ENCODE data around the gene POMC. TPM values are rescaled to one million over a fixed set of nuclear protein-coding genes. Genes with fewer than 3 reads are reported as not detected.
"Not testable (repeated sequence)": the region's sequence is repeated elsewhere in the genome, so short reads cannot be mapped to it uniquely, and the experiment has no call there.

The POMC gene
- total and polyA plus RNA-seq, 12 donors, result 0.75 to 115 (median 10.0) TPM

DNA sequence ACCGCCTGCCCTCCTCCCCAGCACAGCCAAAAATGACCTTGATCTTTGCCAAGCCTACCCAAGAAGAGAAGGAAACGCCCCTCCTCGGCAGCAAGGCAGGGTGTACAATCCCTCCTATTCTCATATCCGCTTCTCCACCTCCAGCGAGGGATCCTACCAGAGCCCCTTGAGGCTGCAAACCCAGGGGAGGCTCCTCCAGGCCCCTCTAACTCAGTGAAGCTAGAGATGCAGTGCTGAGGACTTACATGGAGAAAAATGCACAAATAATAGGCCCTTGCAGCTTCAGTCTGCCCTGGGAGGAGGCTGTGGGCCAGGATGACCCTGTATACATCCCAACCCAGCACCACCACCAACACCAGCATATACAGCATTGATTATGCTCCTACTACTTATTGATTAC, 46.9 kb upstream of the POMC start:
- Histone ChIP-seq H3K4me3 (no peak overlapping the region), H3K9me3 (replicated peaks in 1 of 3) (no peaks in the 10 kb centered on the region), H3K27ac (peak overlapping the region in 4 of 5 donors; percentile 56 to 81 (median 68)), H3K27me3 (no peaks in the 10 kb centered on the region), H3K36me3 (replicated peaks in 1 of 2) (no peaks in the 10 kb centered on the region), H3K4me1 (replicated peaks in 1 of 2) (peaks cover 3 to 6% of the 10 kb centered on the region in 2 donors)
- TF ChIP-seq POLR2A (IDR thresholded peaks at IDR 0.05) (no peak), CTCF (IDR thresholded peaks at IDR 0.05) (no peak)
- intact Hi-C loops (cut with DNase I), result no loop called here
- DNase-seq, result no peak
- WGBS, 4 donors, result 46 to 71% (median 56%) methylated on average over 4 to 5 of the region's 5 CpGs

GRCh38 chr2:25213229-25213628, 44.8 kb upstream of the POMC start:
- intact Hi-C loops (cut with DNase I), result no loop called here
- TF ChIP-seq POLR2A (IDR thresholded peaks at IDR 0.05) (no peak), CTCF (IDR thresholded peaks at IDR 0.05) (no peak)
- no peak overlapping the region for H3K4me3 ChIP-seq
- no peak overlapping the region for H3K27ac ChIP-seq
- H3K4me1 ChIP-seq (replicated peaks in 1 of 2), result peaks cover 6 to 7% of the 10 kb centered on the region in 2 donors
- H3K27me3 ChIP-seq, result no peaks in the 10 kb centered on the region
- H3K9me3 ChIP-seq (replicated peaks in 1 of 3), result no peaks in the 10 kb centered on the region
- 57 to 75% (median 68%) methylated on average over 8 of the region's 8 CpGs for WGBS, 4 donors
- no peak for DNase-seq
- H3K36me3 ChIP-seq (replicated peaks in 1 of 2), result no peaks in the 10 kb centered on the region

GRCh38 chr2:25210923-25211322, 42.5 kb upstream of the POMC start:
- DNase-seq; H3K4me1 ChIP-seq (replicated peaks in 1 of 2); H3K36me3 ChIP-seq (replicated peaks in 1 of 2); H3K4me3 ChIP-seq; intact Hi-C loops (cut with DNase I); H3K27me3 ChIP-seq; H3K9me3 ChIP-seq (replicated peaks in 1 of 3); H3K27ac ChIP-seq: not testable (repeated sequence)
- WGBS, 4 donors, result 91 to 99% (median 95%) methylated on average over 6 of the region's 6 CpGs

- Histone ChIP-seq H3K27me3 (no peaks in the 10 kb centered on the region), H3K27ac (no peak overlapping the region), H3K36me3 (replicated peaks in 1 of 2) (no peaks in the 10 kb centered on the region), H3K9me3 (replicated peaks in 1 of 3) (no peaks in the 10 kb centered on the region), H3K4me1 (replicated peaks in 1 of 2) (peaks cover 0 to 3% of the 10 kb centered on the region in 2 donors), H3K4me3 (no peak overlapping the region)
- intact Hi-C loops (cut with DNase I), result no loop called here
- WGBS, 4 donors, result 71 to 87% (median 77%) methylated on average over 4 to 5 of the region's 5 CpGs
- no peak for DNase-seq
- TF ChIP-seq CTCF (IDR thresholded peaks at IDR 0.05) (no peak), POLR2A (IDR thresholded peaks at IDR 0.05) (no peak)
Measured at GRCh38 chr2:25207078-25207545, 38.7 kb upstream of the POMC start.

- Histone ChIP-seq H3K9me3 (replicated peaks in 1 of 3) (no peaks in the 10 kb centered on the region), H3K27ac (peak overlapping the region in 1 of 5 donors; percentile 49), H3K4me1 (replicated peaks in 1 of 2) (no peaks in the 10 kb centered on the region), H3K4me3 (peak overlapping the region in 1 of 4 donors; percentile 35), H3K36me3 (replicated peaks in 1 of 2) (no peaks in the 10 kb centered on the region), H3K27me3 (no peaks in the 10 kb centered on the region)
- intact Hi-C loops (cut with DNase I), result no loop called here
- WGBS, 4 donors, result 43 to 68% (median 57%) methylated on average over 21 to 59 of the region's 59 CpGs
- no peak for DNase-seq
- TF ChIP-seq POLR2A (IDR thresholded peaks at IDR 0.05), result no peak
- no peak for TF ChIP-seq CTCF (IDR thresholded peaks at IDR 0.05)
Measured at GRCh38 chr2:25204190-25204838, 35.9 kb upstream of the POMC start.
